Mucosa of stomach (tissue), 1 donor: ENCODE measurements around the gene ASAP2.

Experiments
- H3K27me3 ChIP-seq: one replicate; pipeline ENCODE4 v1.7.0; 2013; ENCODE audit warnings: mild to moderate bottlenecking, low read length; ENCODE audit not compliant: control insufficient read depth, insufficient read depth
- H3K36me3 ChIP-seq: one replicate; pipeline ENCODE4 v1.7.0; 2013; ENCODE audit warnings: low read length; ENCODE audit not compliant: control insufficient read depth, insufficient read depth
- H3K4me1 ChIP-seq: one replicate; pipeline ENCODE4 v1.7.0; 2013; ENCODE audit warnings: mild to moderate bottlenecking, low read length; ENCODE audit not compliant: control insufficient read depth, insufficient read depth
- H3K4me3 ChIP-seq: one replicate; pipeline ENCODE4 v1.7.0; 2013; ENCODE audit warnings: low read length
- H3K9ac ChIP-seq: one replicate; pipeline ENCODE4 v1.7.0; 2013; ENCODE audit warnings: mild to moderate bottlenecking, low read length, moderate library complexity
- H3K9me3 ChIP-seq: one replicate; pipeline ENCODE4 v1.7.0; 2013; ENCODE audit warnings: mild to moderate bottlenecking, low read length, moderate library complexity; ENCODE audit not compliant: control insufficient read depth
- donor health status: Pancreatic carcinoma.

The ASAP2 gene

DNA sequence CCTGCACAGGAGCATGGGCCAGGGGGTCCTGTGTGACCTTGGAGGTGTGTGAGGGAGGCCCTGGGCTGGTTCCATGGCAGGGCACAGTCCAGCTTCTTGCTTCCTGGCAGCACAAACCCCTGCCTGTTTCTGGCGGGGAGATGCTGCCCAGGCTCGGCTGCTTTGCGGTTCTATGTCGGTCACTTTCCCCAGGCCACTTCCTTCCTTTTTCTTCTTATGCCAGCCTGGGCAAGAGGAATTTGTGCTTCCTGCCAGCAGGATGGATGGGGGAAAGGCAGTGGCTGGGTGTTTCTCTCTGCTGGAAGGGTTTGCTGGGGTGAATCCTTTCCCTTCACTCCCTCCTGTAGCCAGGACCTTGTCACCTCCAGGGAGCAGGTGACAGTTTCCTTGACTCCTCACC lies 24.3 kb downstream of the ASAP2 start:
- Histone ChIP-seq H3K27me3 (no peaks in the 10 kb centered on the region), H3K36me3 (no peaks in the 10 kb centered on the region), H3K9me3 (no peaks in the 10 kb centered on the region), H3K4me1 (peaks cover 74% of the 10 kb centered on the region), H3K9ac (no peak overlapping the region), H3K4me3 (no peak overlapping the region)

DNA sequence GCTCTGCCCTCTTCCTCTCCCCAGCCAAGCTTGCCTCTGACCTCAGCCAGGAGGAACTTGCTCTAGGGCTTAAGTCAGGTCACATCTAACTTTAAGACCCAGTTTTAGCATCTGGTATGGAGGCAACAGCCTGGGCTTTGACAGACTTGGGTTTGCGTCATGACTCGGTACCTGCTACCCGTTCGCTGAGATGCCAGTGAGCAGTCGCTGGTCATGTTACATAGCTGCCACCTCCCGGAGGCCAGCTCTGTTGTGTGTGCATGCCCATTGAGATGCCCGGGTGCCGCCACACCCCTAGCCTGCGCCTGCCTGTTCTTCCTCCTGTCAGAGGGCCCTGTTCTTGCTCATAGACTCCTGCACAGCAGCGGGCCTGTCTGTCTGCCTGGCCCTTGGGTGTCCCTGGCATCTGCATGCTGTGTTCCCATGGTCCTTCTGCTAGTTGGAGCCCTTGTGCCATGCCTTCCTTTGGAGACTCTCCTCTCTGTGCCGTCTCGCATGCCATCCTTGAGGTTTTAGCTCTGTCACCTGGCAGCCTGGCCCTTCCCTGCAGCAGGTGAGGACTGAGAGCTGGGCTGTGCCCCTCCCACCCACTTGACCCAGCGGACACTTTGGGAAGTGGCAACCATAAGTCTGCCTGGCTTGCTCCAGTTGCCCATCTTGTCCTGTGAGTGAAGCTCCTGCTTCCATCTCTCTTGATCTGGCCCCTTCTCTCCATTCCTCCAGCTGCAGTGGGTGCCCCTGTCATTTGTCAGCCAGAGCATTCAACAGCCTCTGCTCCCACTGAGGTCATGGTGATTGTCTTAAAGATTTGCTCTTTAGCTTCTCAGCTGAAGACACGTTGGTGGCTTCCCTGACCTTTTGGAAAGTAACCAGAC lies 24.9 kb downstream of the ASAP2 start:
- H3K9ac ChIP-seq: no peak overlapping the region
- H3K4me1 ChIP-seq: peaks cover 76% of the 10 kb centered on the region
- H3K27me3 ChIP-seq: no peaks in the 10 kb centered on the region
- H3K4me3 ChIP-seq: no peak overlapping the region
- no peaks in the 10 kb centered on the region for H3K9me3 ChIP-seq
- H3K36me3 ChIP-seq: no peaks in the 10 kb centered on the region

DNA sequence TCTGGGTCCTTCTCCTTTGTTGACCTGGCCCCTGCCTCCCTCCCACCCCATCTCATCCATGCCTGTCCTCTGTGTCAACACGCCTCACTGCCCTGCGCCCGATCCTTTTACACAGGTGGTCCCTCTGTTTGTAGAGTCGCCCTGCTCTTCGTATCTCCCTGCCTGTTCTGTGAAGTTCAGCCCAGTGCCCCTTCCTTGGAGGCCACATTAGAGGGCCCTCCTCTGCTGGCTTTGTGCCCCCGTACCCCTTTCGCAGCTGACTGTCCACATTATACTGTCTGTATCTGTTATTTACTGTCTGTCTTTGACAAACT lies 25.5 kb downstream of the ASAP2 start:
- H3K9me3 ChIP-seq: no peaks in the 10 kb centered on the region
- H3K4me1 ChIP-seq: peaks cover 80% of the 10 kb centered on the region
- no peak overlapping the region for H3K9ac ChIP-seq
- H3K4me3 ChIP-seq: no peak overlapping the region
- H3K36me3 ChIP-seq: no peaks in the 10 kb centered on the region
- no peaks in the 10 kb centered on the region for H3K27me3 ChIP-seq

DNA sequence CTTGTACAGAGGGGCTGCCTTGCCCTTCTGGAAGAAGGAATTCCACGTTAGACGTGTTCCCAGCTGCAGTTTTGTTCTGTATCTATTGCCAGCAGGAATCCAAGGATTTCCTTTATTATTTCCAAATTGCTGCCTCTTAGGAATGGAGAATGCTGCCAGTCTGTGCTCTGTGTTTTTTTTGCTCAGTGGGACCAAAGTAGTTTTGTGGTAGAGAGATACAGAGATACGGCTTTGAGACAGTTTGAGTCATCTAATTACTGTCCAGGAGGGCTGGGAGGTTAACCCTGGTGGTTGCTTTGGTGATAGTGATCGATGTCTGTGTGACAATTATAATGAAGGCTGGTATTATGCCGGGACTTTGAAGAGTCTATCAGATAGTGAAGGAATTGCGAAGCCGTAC lies 26.3 kb downstream of the ASAP2 start:
- Histone ChIP-seq H3K4me3 (no peak overlapping the region), H3K9me3 (no peaks in the 10 kb centered on the region), H3K4me1 (peaks cover 88% of the 10 kb centered on the region), H3K36me3 (no peaks in the 10 kb centered on the region), H3K9ac (no peak overlapping the region), H3K27me3 (no peaks in the 10 kb centered on the region)

DNA sequence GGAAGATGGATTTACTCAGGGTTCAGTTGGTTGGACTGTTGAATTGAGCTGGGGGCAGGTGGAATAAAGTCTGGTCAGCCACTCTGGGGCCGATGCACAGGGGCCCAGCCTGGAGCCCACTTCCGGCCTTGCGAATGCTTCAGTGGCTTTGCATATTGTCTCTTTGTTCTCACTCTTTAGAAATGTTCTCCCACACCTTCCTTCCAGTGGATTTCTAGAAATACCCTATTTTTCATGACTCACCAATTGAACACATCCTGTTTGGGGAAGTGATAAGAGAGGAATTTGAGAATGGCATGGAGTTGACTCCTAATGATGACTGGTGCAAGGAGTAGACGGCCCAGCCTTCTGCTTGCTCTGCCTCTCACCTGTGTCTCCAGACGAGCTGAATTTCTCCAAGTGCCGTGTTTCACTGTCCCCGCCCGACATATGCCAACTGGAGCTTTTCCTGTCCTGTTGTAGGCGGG lies 28.1 kb downstream of the ASAP2 start:
- H3K27me3 ChIP-seq: no peaks in the 10 kb centered on the region
- peak overlapping the region; percentile 11 for H3K9ac ChIP-seq
- no peaks in the 10 kb centered on the region for H3K9me3 ChIP-seq
- peaks cover 89% of the 10 kb centered on the region for H3K4me1 ChIP-seq
- no peaks in the 10 kb centered on the region for H3K36me3 ChIP-seq
- H3K4me3 ChIP-seq: no peak overlapping the region

DNA sequence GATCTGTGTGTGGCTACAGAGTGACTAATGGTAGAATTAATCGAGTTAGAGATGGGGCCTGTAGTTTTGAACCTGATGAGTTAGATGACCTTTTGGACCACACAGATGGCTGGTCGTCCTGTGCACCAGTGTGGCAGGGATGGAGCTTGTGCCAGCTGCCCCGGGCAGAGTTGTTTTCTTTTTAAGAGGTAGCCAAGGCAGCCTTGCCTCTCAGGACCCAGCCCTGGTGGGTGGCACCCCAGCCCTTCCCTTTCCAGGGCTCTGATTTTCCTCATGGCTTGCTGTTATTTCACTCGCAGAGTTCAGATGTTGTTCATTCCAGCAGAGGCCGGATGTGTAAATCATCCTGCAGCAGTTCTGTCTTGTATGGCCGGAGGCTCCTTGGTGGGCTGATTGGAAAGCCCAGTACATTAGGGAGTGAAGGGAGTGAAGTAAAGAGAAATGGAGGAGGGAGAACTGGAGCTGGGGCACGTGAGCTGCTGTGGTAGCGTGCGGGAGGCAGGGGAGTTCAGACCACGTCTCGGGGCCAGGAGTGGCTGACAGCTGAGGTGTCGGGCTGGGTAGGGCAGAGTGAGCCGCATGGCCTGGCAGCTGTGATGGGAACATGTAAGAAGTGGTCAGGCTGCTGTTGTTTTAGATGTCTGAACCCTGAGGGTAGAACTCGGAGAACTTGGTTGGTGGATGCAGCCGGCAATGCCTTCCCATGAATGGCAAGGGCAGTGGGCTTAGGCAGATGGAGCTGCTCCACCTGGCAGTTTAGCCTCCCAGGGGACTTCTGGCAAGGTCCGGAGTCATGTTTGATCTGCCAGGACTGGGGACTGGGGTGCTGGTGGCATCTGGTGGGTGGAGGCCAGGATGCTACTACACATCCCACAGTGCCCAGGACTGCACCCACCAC lies 28.8 kb downstream of the ASAP2 start:
- Histone ChIP-seq H3K9me3 (no peaks in the 10 kb centered on the region), H3K4me1 (peaks cover 87% of the 10 kb centered on the region), H3K9ac (peak overlapping the region; percentile 20), H3K4me3 (no peak overlapping the region), H3K36me3 (no peaks in the 10 kb centered on the region), H3K27me3 (no peaks in the 10 kb centered on the region)

DNA sequence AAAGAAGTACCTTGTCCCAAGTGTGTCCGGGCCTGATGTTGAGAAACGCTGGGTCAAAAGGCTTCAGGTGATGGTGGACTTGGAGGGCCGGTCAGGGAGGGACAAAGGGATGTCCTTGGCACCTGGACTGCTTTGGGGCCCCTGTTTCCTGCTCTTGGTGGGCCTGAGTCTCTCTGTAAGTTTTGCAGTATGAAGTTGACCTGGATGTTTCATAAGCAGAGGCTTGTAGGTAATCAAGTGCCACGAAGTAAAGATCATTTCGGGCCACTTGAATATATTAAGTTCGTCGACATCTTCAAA lies 29.4 kb downstream of the ASAP2 start:
- Histone ChIP-seq H3K36me3 (no peaks in the 10 kb centered on the region), H3K4me3 (no peak overlapping the region), H3K9ac (no peak overlapping the region), H3K9me3 (no peaks in the 10 kb centered on the region), H3K27me3 (no peaks in the 10 kb centered on the region), H3K4me1 (peaks cover 87% of the 10 kb centered on the region)

DNA sequence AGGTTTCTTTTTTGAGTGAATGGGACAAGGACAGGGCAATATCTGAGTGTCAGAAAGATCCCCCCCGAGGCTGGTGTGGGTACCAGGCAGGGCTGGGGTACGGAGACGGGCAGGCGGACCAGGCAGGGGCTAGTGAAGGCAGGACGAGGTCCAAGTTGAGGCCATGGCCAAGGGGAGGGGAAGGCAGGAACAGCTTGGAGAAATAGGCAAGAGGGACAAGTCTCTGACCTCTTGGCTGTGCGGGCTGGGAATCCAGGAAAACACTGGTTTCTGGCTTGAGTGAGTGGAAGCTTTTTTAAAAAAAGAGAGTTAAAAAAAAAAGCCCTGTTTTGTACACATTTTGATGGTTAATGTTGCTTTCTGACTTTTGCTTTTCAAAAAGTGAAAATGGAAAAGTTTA lies 30.3 kb downstream of the ASAP2 start:
- Histone ChIP-seq H3K4me1 (peaks cover 85% of the 10 kb centered on the region), H3K9ac (no peak overlapping the region), H3K9me3 (no peaks in the 10 kb centered on the region), H3K27me3 (no peaks in the 10 kb centered on the region), H3K4me3 (no peak overlapping the region), H3K36me3 (no peaks in the 10 kb centered on the region)

DNA sequence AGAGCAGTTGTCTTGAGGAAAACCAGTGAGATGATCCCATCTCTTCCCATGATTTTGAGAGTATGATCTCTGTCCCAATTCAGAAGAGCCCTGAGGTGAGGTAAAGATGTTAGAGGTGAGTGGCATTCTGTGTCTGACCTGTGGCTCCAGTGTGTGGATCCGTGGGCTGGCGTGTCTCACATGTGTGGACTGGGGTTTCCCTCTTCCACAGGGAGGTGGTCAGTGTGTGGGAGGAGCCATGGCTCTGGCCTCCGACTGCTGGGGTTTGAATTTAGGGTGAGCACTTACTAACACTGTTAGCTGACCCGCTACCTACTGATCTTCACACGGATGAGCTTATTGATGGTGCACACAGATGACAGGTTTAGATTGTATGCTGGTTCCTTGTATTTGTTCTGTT lies 31.2 kb downstream of the ASAP2 start:
- no peaks in the 10 kb centered on the region for H3K27me3 ChIP-seq
- no peak overlapping the region for H3K9ac ChIP-seq
- H3K9me3 ChIP-seq: no peaks in the 10 kb centered on the region
- no peaks in the 10 kb centered on the region for H3K36me3 ChIP-seq
- peaks cover 75% of the 10 kb centered on the region for H3K4me1 ChIP-seq
- H3K4me3 ChIP-seq: no peak overlapping the region

DNA sequence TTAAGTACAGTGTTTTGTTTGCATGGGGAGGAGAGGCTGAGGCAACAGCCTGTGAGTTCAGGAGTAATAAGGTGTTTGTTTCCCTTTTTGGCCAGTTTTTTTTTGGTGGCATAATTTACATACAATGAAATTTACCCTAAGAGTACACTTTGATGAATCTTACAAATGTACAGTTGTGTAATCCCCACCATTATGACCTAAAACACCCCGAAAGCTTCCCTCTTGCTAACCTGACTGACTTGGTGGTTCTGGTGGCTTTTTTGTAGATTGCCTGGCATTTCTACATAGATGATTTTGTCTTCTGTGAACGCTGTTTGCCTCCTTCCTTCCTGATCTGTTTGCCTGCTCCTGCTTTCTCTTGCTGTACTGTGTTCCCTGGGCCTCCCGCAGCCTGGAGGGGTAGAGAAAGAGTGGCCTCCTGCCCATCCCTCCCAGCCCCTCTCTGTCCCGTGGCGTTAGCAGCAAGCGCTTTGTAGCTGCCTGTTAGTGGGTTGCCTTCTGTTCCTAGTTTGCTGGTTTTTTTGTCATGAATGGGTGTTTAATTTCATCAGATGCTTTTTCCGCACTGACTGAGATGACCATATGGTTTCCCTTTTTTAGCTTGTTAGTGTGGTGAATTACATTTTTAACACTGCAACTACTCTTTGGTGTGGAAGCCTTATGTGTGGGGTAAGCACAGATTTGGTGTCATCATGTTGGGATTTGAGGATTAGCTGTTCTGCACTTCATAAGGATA lies 32.1 kb downstream of the ASAP2 start:
- Histone ChIP-seq H3K36me3 (no peaks in the 10 kb centered on the region), H3K27me3 (no peaks in the 10 kb centered on the region), H3K9ac (no peak overlapping the region), H3K9me3 (no peaks in the 10 kb centered on the region), H3K4me3 (no peak overlapping the region), H3K4me1 (peaks cover 66% of the 10 kb centered on the region)

DNA sequence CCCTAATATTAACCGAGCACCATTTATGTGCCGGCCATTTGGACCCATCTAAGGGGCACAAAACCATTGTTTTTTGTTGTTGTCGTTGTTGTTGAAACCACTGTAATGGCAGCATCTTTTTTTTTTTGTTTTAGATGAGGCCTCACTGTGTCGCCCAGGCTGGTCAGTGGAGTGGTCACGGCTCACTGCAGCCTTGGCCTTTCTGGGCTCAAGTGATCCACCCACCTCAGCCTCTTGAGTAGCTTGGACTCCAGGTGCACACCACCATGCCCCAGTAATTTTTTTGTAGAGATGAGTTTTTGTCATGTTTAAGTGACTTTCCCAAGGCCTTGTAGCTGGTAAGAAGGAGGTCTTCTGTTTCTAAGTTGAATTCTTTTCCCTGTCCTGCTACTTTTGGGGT lies 33.0 kb downstream of the ASAP2 start:
- no peak overlapping the region for H3K9ac ChIP-seq
- H3K9me3 ChIP-seq: no peaks in the 10 kb centered on the region
- no peaks in the 10 kb centered on the region for H3K27me3 ChIP-seq
- no peak overlapping the region for H3K4me3 ChIP-seq
- no peaks in the 10 kb centered on the region for H3K36me3 ChIP-seq
- H3K4me1 ChIP-seq: peaks cover 65% of the 10 kb centered on the region

DNA sequence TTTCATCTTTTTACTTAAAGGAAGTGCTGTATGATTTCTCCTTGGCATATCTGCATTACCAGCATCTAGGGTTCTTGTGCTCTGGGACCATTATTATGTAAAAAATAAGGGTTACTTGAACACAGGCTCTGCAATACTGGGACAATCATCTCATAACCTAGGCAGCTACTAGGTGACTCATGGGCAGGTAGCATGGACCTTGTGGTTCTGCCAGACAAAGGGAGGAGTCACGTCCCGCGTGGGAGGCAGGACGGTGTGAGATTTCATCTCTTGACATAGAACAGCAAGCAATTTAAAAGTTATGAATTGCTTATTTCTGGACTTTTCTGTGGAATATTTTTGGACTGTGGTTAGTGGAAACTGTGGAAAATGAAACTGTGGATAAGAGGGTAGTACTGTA lies 34.1 kb downstream of the ASAP2 start:
- Histone ChIP-seq H3K36me3 (no peaks in the 10 kb centered on the region), H3K9me3 (no peaks in the 10 kb centered on the region), H3K27me3 (no peaks in the 10 kb centered on the region), H3K4me1 (peaks cover 65% of the 10 kb centered on the region), H3K4me3 (no peak overlapping the region), H3K9ac (no peak overlapping the region)
